IMR-90 (cell line): ENCODE data around the gene LTA. TPM values are rescaled to one million over a fixed set of nuclear protein-coding genes. Genes with fewer than 3 reads are reported as not detected.
A peak's percentile ranks its signal among the peaks of the same experiment; 100 is the strongest.

Experiments
- ATAC-seq: fragments of 200-7000 bp; cut with Tn5 transposase; 2 replicates; pipeline ENCODE4 v1.9.1; 2020; ENCODE audit warnings: low read depth, mild to moderate bottlenecking, moderate library complexity
- BruUV-seq: library from RNA; stranded (reverse); fragments of 400-500 nt; replicated peaks from 2 replicates; lab custom pipeline; 2021; lab: Mats Ljungman, UMichigan
- CTCF ChIA-PET: fragments of 300-600 bp; formaldehyde crosslinking; extraction: SDS; loops from one replicate; lab custom pipeline; 2021; ENCODE audit warnings: antibody characterized with exemption; lab: Yijun Ruan, JAX
- POLR2A ChIA-PET: fragments of 300-600 bp; sonication (Branson Sonifier 250); formaldehyde crosslinking; loops from one replicate; lab custom pipeline; 2022; ENCODE audit warnings: antibody characterized with exemption; ENCODE audit not compliant: unreplicated experiment; lab: Charles Lee
- DNase-seq: peaks from one replicate; pipeline ENCODE4 v3.0.0; 2013
- H2AFZ ChIP-seq: replicated peaks from 2 replicates; pipeline ENCODE3; 2013; ENCODE audit warnings: low read length, mild to moderate bottlenecking; ENCODE audit not compliant: poor library complexity
- H2AK5ac ChIP-seq: 2 replicates; pipeline ENCODE4 v1.6.1; 2013; ENCODE audit warnings: low read depth, low read length, inconsistent platforms
- H2AK9ac ChIP-seq: replicated peaks from 2 replicates; pipeline ENCODE3; 2013; ENCODE audit warnings: mild to moderate bottlenecking, low read depth, low read length, moderate library complexity; ENCODE audit not compliant: poor library complexity
- H2BK120ac ChIP-seq: 2 replicates; pipeline ENCODE4 v1.6.1; 2013; ENCODE audit warnings: low read depth, low read length, inconsistent platforms
- H2BK15ac ChIP-seq: 3 replicates; pipeline ENCODE4 v1.6.1; 2013; ENCODE audit warnings: low read depth, low read length, inconsistent platforms
- H2BK20ac ChIP-seq: 2 replicates; pipeline ENCODE4 v1.6.1; 2013; ENCODE audit warnings: low read depth, mild to moderate bottlenecking, inconsistent platforms, low read length, moderate library complexity
- H2BK5ac ChIP-seq: 2 replicates; pipeline ENCODE4 v1.6.1; 2013; ENCODE audit warnings: mild to moderate bottlenecking, low read depth, low read length, inconsistent platforms; ENCODE audit not compliant: poor library complexity, severe bottlenecking
- H3K14ac ChIP-seq: replicated peaks from 2 replicates; pipeline ENCODE4 v1.6.1; 2013; ENCODE audit warnings: low read depth, low read length, inconsistent platforms
- H3K18ac ChIP-seq: 2 replicates; pipeline ENCODE4 v1.6.1; 2013; ENCODE audit warnings: low read depth, low read length, control low read depth
- H3K23ac ChIP-seq: 2 replicates; pipeline ENCODE4 v1.6.1; 2013; ENCODE audit warnings: low read depth, low read length, inconsistent platforms
- H3K27ac ChIP-seq: 2 replicates; pipeline ENCODE4 v1.5.1; 2013; ENCODE audit warnings: mild to moderate bottlenecking, control low read depth, low read length; ENCODE audit not compliant: insufficient read depth
- H3K27me3 ChIP-seq: 2 replicates; pipeline ENCODE4 v1.6.1; 2013; ENCODE audit warnings: low read length; ENCODE audit not compliant: control insufficient read depth, insufficient read depth
- H3K36me3 ChIP-seq: 2 replicates; pipeline ENCODE4 v1.6.1; 2013; ENCODE audit warnings: low read length, mixed read lengths; ENCODE audit not compliant: control insufficient read depth, insufficient read depth
- H3K4ac ChIP-seq: 2 replicates; pipeline ENCODE4 v1.6.1; 2013; ENCODE audit warnings: low read depth, low read length, inconsistent platforms
- H3K4me1 ChIP-seq: 2 replicates; pipeline ENCODE4 v1.6.1; 2013; ENCODE audit warnings: low read length, mixed read lengths; ENCODE audit not compliant: control insufficient read depth, insufficient read depth
- H3K4me2 ChIP-seq: 2 replicates; pipeline ENCODE4 v1.6.1; 2013; ENCODE audit warnings: low read depth, mild to moderate bottlenecking, control low read depth, low read length, moderate library complexity
- H3K4me3 ChIP-seq: 2 replicates; pipeline ENCODE4 v1.5.1; 2013; ENCODE audit warnings: low read depth, mild to moderate bottlenecking, control low read depth, low read length, moderate library complexity; ENCODE audit not compliant: insufficient read depth
- H3K56ac ChIP-seq: 2 replicates; pipeline ENCODE4 v1.6.1; 2013; ENCODE audit warnings: low read length, inconsistent platforms; ENCODE audit not compliant: insufficient read depth; ENCODE audit errors: extremely low read depth
- H3K79me1 ChIP-seq, 2 experiments: 2 replicates each; pipeline ENCODE4 v1.6.1; 2013; ENCODE audit warnings: low read length in 2 of 2, inconsistent platforms in 1 of 2, low read depth in 1 of 2
- H3K9ac ChIP-seq: 2 replicates; pipeline ENCODE4 v1.6.1; 2013; ENCODE audit warnings: low read depth, low read length, control low read depth
- H3K9me1 ChIP-seq: 2 replicates; pipeline ENCODE4 v1.6.1; 2013; ENCODE audit warnings: low read length, inconsistent platforms; ENCODE audit not compliant: insufficient read depth
- H3K9me3 ChIP-seq: 2 replicates; pipeline ENCODE4 v1.6.1; 2013; ENCODE audit warnings: low read length; ENCODE audit not compliant: control insufficient read depth, insufficient read depth
- H4K20me1 ChIP-seq: 2 replicates; pipeline ENCODE4 v1.6.1; 2013; ENCODE audit warnings: low read length, inconsistent platforms; ENCODE audit not compliant: insufficient read depth
- H4K5ac ChIP-seq: 2 replicates; pipeline ENCODE4 v1.6.1; 2013; ENCODE audit warnings: mild to moderate bottlenecking, low read depth, low read length, control low read depth
- H4K8ac ChIP-seq, 2 experiments: 2 replicates each; pipeline ENCODE4 v1.6.1; 2013; ENCODE audit warnings: low read depth in 2 of 2, low read length in 2 of 2, control low read depth in 1 of 2, inconsistent platforms in 1 of 2
- H4K91ac ChIP-seq: 2 replicates; pipeline ENCODE4 v1.6.1; 2013; ENCODE audit warnings: low read depth, low read length, inconsistent platforms; ENCODE audit not compliant: insufficient read depth
- BHLHE40 ChIP-seq: fragments of 150-350 bp; IDR thresholded peaks from 2 replicates; pipeline ENCODE4 v1.6.1; 2016; ENCODE audit warnings: mild to moderate bottlenecking, low read depth, low read length
- CEBPB ChIP-seq: IDR thresholded peaks from 2 replicates; pipeline ENCODE4 v1.6.1; 2012; ENCODE audit warnings: low read depth, low read length, improper control_type of control experiment
- CHD1 ChIP-seq: IDR thresholded peaks from 2 replicates; pipeline ENCODE4 v1.6.1; 2012; ENCODE audit warnings: low read depth, low read length, improper control_type of control experiment
- FOS ChIP-seq: fragments of 150-350 bp; IDR thresholded peaks from 2 replicates; pipeline ENCODE4 v1.6.1; 2016; ENCODE audit warnings: low read depth, low read length
- MAFK ChIP-seq: IDR thresholded peaks from 2 replicates; pipeline ENCODE4 v1.6.1; 2012; ENCODE audit warnings: low read depth, low read length, improper control_type of control experiment
- POLR2A ChIP-seq: IDR thresholded peaks from 2 replicates; pipeline ENCODE4 v1.6.1; 2012; ENCODE audit warnings: mild to moderate bottlenecking, low read depth, low read length
- RAD21 ChIP-seq: IDR thresholded peaks from 2 replicates; pipeline ENCODE4 v1.6.1; 2012; ENCODE audit warnings: low read length, improper control_type of control experiment
- SMC3 ChIP-seq: fragments of 150-350 bp; IDR thresholded peaks from 2 replicates; pipeline ENCODE4 v1.6.1; 2016; ENCODE audit warnings: low read depth, mild to moderate bottlenecking, antibody characterized with exemption, low read length, moderate library complexity
- WGBS, 2 experiments: methylation state at CpG; one replicate each; pipeline versions ENCODE4 v1.1.5 to v1.1.7; 2013; ENCODE audit warnings: missing lambda C conversion rate in 2 of 2; ENCODE audit not compliant: insufficient read length in 1 of 2; ENCODE audit errors: extremely low coverage in 2 of 2; 5-methylcytosine and 5-hydroxymethylcytosine counted together
- dilution Hi-C: fragments of 300-500 bp; cut with HindIII; formaldehyde crosslinking; loops from one replicate; pipeline ENCODE4 v1.14.3; 2018; ENCODE audit warnings: low sequenced_read_pairs; ENCODE audit not compliant: unreplicated experiment
- in situ Hi-C: fragments of 300-500 bp; cut with MboI; formaldehyde crosslinking; loops from 3 replicates; pipeline ENCODE4 v1.14.3; 2019; ENCODE audit warnings: low sequenced_read_pairs, inconsistent platforms, mixed read lengths
- intact Hi-C: fragments of 100-400 bp; cut with micrococcal nuclease; formaldehyde crosslinking; loops from 2 replicates; pipeline ENCODE4 v1.10.0; 2022
- polyA plus RNA-seq, 3 experiments: library from polyadenylated mRNA; depleted of rRNA; stranded (reverse); fragments of >200 nt; gene quantifications; 2 replicates each; pipeline ENCODE4 v1.2.3, GENCODE V29; 2012; ENCODE audit warnings: low replicate concordance in 1 of 3
- total RNA-seq: library from RNA; depleted of rRNA; stranded (reverse); fragments of >200 nt; gene quantifications from 2 replicates; pipeline ENCODE4 v1.2.3, GENCODE V29; 2012
- TF ChIP-seq, protein P1 (sequence below): conservative IDR thresholded peaks from 2 replicates; pipeline ENCODE4 v1.5.1; 2012; ENCODE audit warnings: mild to moderate bottlenecking, low read depth, low read length, improper control_type of control experiment
- TF ChIP-seq, protein P2 (sequence below): fragments of 150-350 bp; IDR thresholded peaks from 2 replicates; pipeline ENCODE4 v1.6.1; 2017; ENCODE audit warnings: mild to moderate bottlenecking, antibody characterized with exemption, low read length, low read depth
- TF ChIP-seq, protein P3 (sequence below): fragments of 150-350 bp; IDR thresholded peaks from 2 replicates; pipeline ENCODE4 v1.6.1; 2016; ENCODE audit warnings: low read depth, mild to moderate bottlenecking, low read length, moderate library complexity, borderline replicate concordance

Gene LTA
- total and polyA plus RNA-seq, 2 of the 4 experiments (the other 2 are of a cell fraction): not detected

DNA sequence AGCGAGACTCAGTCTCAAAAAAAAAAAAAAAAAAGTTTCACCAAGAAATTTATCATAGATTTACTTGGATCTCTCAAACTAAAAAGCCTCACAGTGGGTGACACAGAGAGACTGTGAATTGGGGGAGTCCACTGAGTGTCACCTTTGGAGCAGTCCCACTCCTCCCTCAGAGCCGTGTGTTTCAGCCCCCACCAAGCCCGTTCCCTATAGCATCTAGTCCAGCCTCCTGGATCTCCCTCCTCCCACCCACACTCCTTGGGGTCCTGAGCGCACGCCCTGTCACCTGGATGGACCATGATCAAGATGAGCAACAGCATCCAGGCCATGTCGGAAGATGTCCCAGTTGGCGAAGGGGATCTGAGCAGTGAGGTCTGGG, 20.3 kb downstream of the LTA start:
- CTCF ChIA-PET: interaction anchor here (1.1 kb wide), 1 partner anchor 46 kb away, joined by 4 read pairs; the partner anchor contains the start of gene ATP6V1G2
- 74% methylated on average over 3 of the region's 7 CpGs; no CpG with 5 or more reads in 1 of the 2 experiments for WGBS, 2 experiments

More for the DNA sequence above, 20.3 kb downstream of the LTA start:
- no peak overlapping the region for H2AK5ac ChIP-seq
- no peak overlapping the region for H3K9ac ChIP-seq
- intact Hi-C loops: no loop called here
- no peak overlapping the region for H3K18ac ChIP-seq
- no peak for TF ChIP-seq SMC3
- TF ChIP-seq, protein P1, sequence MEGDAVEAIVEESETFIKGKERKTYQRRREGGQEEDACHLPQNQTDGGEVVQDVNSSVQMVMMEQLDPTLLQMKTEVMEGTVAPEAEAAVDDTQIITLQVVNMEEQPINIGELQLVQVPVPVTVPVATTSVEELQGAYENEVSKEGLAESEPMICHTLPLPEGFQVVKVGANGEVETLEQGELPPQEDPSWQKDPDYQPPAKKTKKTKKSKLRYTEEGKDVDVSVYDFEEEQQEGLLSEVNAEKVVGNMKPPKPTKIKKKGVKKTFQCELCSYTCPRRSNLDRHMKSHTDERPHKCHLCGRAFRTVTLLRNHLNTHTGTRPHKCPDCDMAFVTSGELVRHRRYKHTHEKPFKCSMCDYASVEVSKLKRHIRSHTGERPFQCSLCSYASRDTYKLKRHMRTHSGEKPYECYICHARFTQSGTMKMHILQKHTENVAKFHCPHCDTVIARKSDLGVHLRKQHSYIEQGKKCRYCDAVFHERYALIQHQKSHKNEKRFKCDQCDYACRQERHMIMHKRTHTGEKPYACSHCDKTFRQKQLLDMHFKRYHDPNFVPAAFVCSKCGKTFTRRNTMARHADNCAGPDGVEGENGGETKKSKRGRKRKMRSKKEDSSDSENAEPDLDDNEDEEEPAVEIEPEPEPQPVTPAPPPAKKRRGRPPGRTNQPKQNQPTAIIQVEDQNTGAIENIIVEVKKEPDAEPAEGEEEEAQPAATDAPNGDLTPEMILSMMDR: no peak
- no peak for TF ChIP-seq CEBPB
- no peak for TF ChIP-seq POLR2A
- TF ChIP-seq CHD1: no peak
- TF ChIP-seq, protein P2, sequence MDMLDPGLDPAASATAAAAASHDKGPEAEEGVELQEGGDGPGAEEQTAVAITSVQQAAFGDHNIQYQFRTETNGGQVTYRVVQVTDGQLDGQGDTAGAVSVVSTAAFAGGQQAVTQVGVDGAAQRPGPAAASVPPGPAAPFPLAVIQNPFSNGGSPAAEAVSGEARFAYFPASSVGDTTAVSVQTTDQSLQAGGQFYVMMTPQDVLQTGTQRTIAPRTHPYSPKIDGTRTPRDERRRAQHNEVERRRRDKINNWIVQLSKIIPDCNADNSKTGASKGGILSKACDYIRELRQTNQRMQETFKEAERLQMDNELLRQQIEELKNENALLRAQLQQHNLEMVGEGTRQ: no peak
- no peak for TF ChIP-seq BHLHE40
- TF ChIP-seq RAD21: no peak
- TF ChIP-seq, protein P3, sequence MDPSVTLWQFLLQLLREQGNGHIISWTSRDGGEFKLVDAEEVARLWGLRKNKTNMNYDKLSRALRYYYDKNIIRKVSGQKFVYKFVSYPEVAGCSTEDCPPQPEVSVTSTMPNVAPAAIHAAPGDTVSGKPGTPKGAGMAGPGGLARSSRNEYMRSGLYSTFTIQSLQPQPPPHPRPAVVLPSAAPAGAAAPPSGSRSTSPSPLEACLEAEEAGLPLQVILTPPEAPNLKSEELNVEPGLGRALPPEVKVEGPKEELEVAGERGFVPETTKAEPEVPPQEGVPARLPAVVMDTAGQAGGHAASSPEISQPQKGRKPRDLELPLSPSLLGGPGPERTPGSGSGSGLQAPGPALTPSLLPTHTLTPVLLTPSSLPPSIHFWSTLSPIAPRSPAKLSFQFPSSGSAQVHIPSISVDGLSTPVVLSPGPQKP: no peak
- TF ChIP-seq FOS: no peak
- no peak for TF ChIP-seq MAFK
- H2BK5ac ChIP-seq: no peak overlapping the region
- H3K4me1 ChIP-seq: no peaks in the 10 kb centered on the region
- BruUV-seq: no TSS peak
- H3K4ac ChIP-seq: no peak overlapping the region
- in situ Hi-C loops: no loop called here
- H3K27me3 ChIP-seq: peaks cover 4% of the 10 kb centered on the region
- no peak overlapping the region for H2BK120ac ChIP-seq
- H4K8ac ChIP-seq: no peak overlapping the region
- no peaks in the 10 kb centered on the region for H3K79me1 ChIP-seq
- H3K9me1 ChIP-seq: peaks cover 3% of the 10 kb centered on the region; the same call in 1 of the 2 replicates
- no peak overlapping the region for H3K14ac ChIP-seq
- H2AFZ ChIP-seq: peak overlapping the region; percentile 34
- no peak for ATAC-seq
- no peak overlapping the region for H4K5ac ChIP-seq
- POLR2A ChIA-PET: no interaction called here
- H2BK20ac ChIP-seq: no peak overlapping the region
- H3K56ac ChIP-seq: no peak overlapping the region
- H4K20me1 ChIP-seq: no peaks in the 10 kb centered on the region
- DNase-seq: no peak
- no peak overlapping the region for H2AK9ac ChIP-seq
- no peaks in the 10 kb centered on the region for H3K36me3 ChIP-seq
- H3K4me2 ChIP-seq: no peak overlapping the region
- H3K9me3 ChIP-seq: no peaks in the 10 kb centered on the region
- no peak overlapping the region for H4K91ac ChIP-seq
- H3K23ac ChIP-seq: no peak overlapping the region
- dilution Hi-C loops: no loop called here
- H2BK15ac ChIP-seq: no peak overlapping the region
- no peak overlapping the region for H3K27ac ChIP-seq
- H3K4me3 ChIP-seq: no peak overlapping the region
